ENCODE measurements around the gene ZNF181.
"Not testable (repeated sequence)": the region's sequence is repeated elsewhere in the genome, so short reads cannot be mapped to it uniquely, and the experiment has no call there.

ZNF181 gene

GRCh38 chr19:34733746-34734536 lies at the start of gene ZNF181:
Gene ZNF181, plus strand, starts transcription at chr19:34734243. Its CDS starts 795 bp downstream, at chr19:34735038.
- DNase-seq (ENCODE audit: low read depth in 3 of 3, low spot score in 1 of 3), result peak; percentile 50 to 57 (median 57)

GRCh38 chr19:34685266-34685665 lies 48.8 kb upstream of the ZNF181 start:
- DNase-seq (ENCODE audit: low read depth in 3 of 3, low spot score in 1 of 3), result not testable (repeated sequence)

GRCh38 chr19:34686455-34686854 lies 47.6 kb upstream of the ZNF181 start:
- no peak for DNase-seq (ENCODE audit: low read depth in 3 of 3, low spot score in 1 of 3)

GRCh38 chr19:34687348-34687747 lies 46.7 kb upstream of the ZNF181 start:
- DNase-seq (ENCODE audit: low read depth in 3 of 3, low spot score in 1 of 3), result no peak

GRCh38 chr19:34688592-34688991 lies 45.5 kb upstream of the ZNF181 start:
- no peak for DNase-seq (ENCODE audit: low read depth in 3 of 3, low spot score in 1 of 3)

GRCh38 chr19:34690372-34690771 lies 43.7 kb upstream of the ZNF181 start:
- no peak for DNase-seq (ENCODE audit: low read depth in 3 of 3, low spot score in 1 of 3)

- DNase-seq (ENCODE audit: low read depth in 3 of 3, low spot score in 1 of 3), result no peak
Observed at GRCh38 chr19:34692549-34692948, 41.5 kb upstream of the ZNF181 start.

GRCh38 chr19:34707661-34708060 lies 26.4 kb upstream of the ZNF181 start:
- DNase-seq (ENCODE audit: low read depth in 3 of 3, low spot score in 1 of 3), result no peak

GRCh38 chr19:34711890-34712289 lies 22.2 kb upstream of the ZNF181 start:
- DNase-seq (ENCODE audit: low read depth in 3 of 3, low spot score in 1 of 3), result no peak

- DNase-seq (ENCODE audit: low read depth in 3 of 3, low spot score in 1 of 3), result peak in 2 of 3 donors; percentile 25 to 30
Observed at GRCh38 chr19:34712395-34713261, 21.4 kb upstream of the ZNF181 start.

GRCh38 chr19:34713262-34713637 lies 20.8 kb upstream of the ZNF181 start:
- DNase-seq (ENCODE audit: low read depth in 3 of 3, low spot score in 1 of 3), result no peak

GRCh38 chr19:34715357-34715756 lies 18.7 kb upstream of the ZNF181 start:
- no peak for DNase-seq (ENCODE audit: low read depth in 3 of 3, low spot score in 1 of 3)

- no peak for DNase-seq (ENCODE audit: low read depth in 3 of 3, low spot score in 1 of 3)
Observed at GRCh38 chr19:34722353-34722752, 11.7 kb upstream of the ZNF181 start.

- DNase-seq (ENCODE audit: low read depth in 3 of 3, low spot score in 1 of 3), result no peak
Observed at GRCh38 chr19:34725400-34725799, 8.6 kb upstream of the ZNF181 start.

- no peak for DNase-seq (ENCODE audit: low read depth in 3 of 3, low spot score in 1 of 3)
Observed at GRCh38 chr19:34731019-34731829, 2.8 kb upstream of the ZNF181 start.

GRCh38 chr19:34731964-34732363 lies 2.1 kb upstream of the ZNF181 start:
- no peak for DNase-seq (ENCODE audit: low read depth in 3 of 3, low spot score in 1 of 3)

GRCh38 chr19:34732612-34733211 lies 1.3 kb upstream of the ZNF181 start:
- no peak for DNase-seq (ENCODE audit: low read depth in 3 of 3, low spot score in 1 of 3)

GRCh38 chr19:34733266-34733745 lies 737 bp upstream of the ZNF181 start:
- no peak for DNase-seq (ENCODE audit: low read depth in 3 of 3, low spot score in 1 of 3)

- DNase-seq (ENCODE audit: low read depth in 3 of 3, low spot score in 1 of 3), result no peak
Observed at GRCh38 chr19:34734537-34735103, 577 bp downstream of the ZNF181 start.

- DNase-seq (ENCODE audit: low read depth in 3 of 3, low spot score in 1 of 3), result no peak
Observed at GRCh38 chr19:34744896-34745690, 11.1 kb downstream of the ZNF181 start.

Measured in stimulated activated CD4-positive, alpha-beta T cell treated with anti-CD3 and anti-CD28 coated beads, TNF-alpha, amount 100 ng/mL, for 1 hour (primary cell).